ENCODE data around the gene MYZAP.

MYZAP gene

GRCh38 chr15:57647791-57648130 lies 56.1 kb downstream of the MYZAP start:
- in situ Hi-C loops (cut with MboI; ENCODE audit: low pct_unique_long_range_greater_than_20kb, low sequenced_read_pairs), result no loop called here

GRCh38 chr15:57649138-57649537 lies 57.4 kb downstream of the MYZAP start:
- no peak for DNase-seq
- in situ Hi-C loops (cut with MboI; ENCODE audit: low pct_unique_long_range_greater_than_20kb, low sequenced_read_pairs), result no loop called here

More at GRCh38 chr15:57647791-57648130, 56.1 kb downstream of the MYZAP start:
- no peak for DNase-seq

- DNase-seq, result no peak
- in situ Hi-C loops (cut with MboI; ENCODE audit: low pct_unique_long_range_greater_than_20kb, low sequenced_read_pairs), result no loop called here
These were observed 59.7 kb downstream of the MYZAP start for GRCh38 chr15:57651445-57651844.

GRCh38 chr15:57652481-57652880 lies 60.8 kb downstream of the MYZAP start:
- no peak for DNase-seq
- in situ Hi-C loops (cut with MboI; ENCODE audit: low pct_unique_long_range_greater_than_20kb, low sequenced_read_pairs), result no loop called here

- in situ Hi-C loops (cut with MboI; ENCODE audit: low pct_unique_long_range_greater_than_20kb, low sequenced_read_pairs), result no loop called here
- DNase-seq, result no peak
These were observed 62.6 kb downstream of the MYZAP start for GRCh38 chr15:57654153-57654852.

- in situ Hi-C loops (cut with MboI; ENCODE audit: low pct_unique_long_range_greater_than_20kb, low sequenced_read_pairs), result no loop called here
These were observed 63.3 kb downstream of the MYZAP start for GRCh38 chr15:57655053-57655452.

GRCh38 chr15:57655809-57656208 lies 64.1 kb downstream of the MYZAP start:
- in situ Hi-C loops (cut with MboI; ENCODE audit: low pct_unique_long_range_greater_than_20kb, low sequenced_read_pairs), result no loop called here

More at GRCh38 chr15:57655053-57655452, 63.3 kb downstream of the MYZAP start:
- no peak for DNase-seq

GRCh38 chr15:57656434-57656833 lies 64.7 kb downstream of the MYZAP start:
- in situ Hi-C loops (cut with MboI; ENCODE audit: low pct_unique_long_range_greater_than_20kb, low sequenced_read_pairs), result no loop called here
- DNase-seq, result no peak

More at GRCh38 chr15:57655809-57656208, 64.1 kb downstream of the MYZAP start:
- no peak for DNase-seq

GRCh38 chr15:57657619-57658018 lies 65.9 kb downstream of the MYZAP start:
- in situ Hi-C loops (cut with MboI; ENCODE audit: low pct_unique_long_range_greater_than_20kb, low sequenced_read_pairs), result no loop called here

GRCh38 chr15:57662091-57662744 lies 70.5 kb downstream of the MYZAP start:
- DNase-seq, result no peak
- in situ Hi-C loops (cut with MboI; ENCODE audit: low pct_unique_long_range_greater_than_20kb, low sequenced_read_pairs), result no loop called here

More at GRCh38 chr15:57657619-57658018, 65.9 kb downstream of the MYZAP start:
- DNase-seq, result no peak

- in situ Hi-C loops (cut with MboI; ENCODE audit: low pct_unique_long_range_greater_than_20kb, low sequenced_read_pairs), result no loop called here
These were observed 71.1 kb downstream of the MYZAP start for GRCh38 chr15:57662802-57663201.

GRCh38 chr15:57663262-57663661 lies 71.6 kb downstream of the MYZAP start:
- no peak for DNase-seq
- in situ Hi-C loops (cut with MboI; ENCODE audit: low pct_unique_long_range_greater_than_20kb, low sequenced_read_pairs), result no loop called here

More at GRCh38 chr15:57662802-57663201, 71.1 kb downstream of the MYZAP start:
- DNase-seq, result no peak

GRCh38 chr15:57665194-57665593 lies 73.5 kb downstream of the MYZAP start:
- no peak for DNase-seq
- in situ Hi-C loops (cut with MboI; ENCODE audit: low pct_unique_long_range_greater_than_20kb, low sequenced_read_pairs), result no loop called here

- in situ Hi-C loops (cut with MboI; ENCODE audit: low pct_unique_long_range_greater_than_20kb, low sequenced_read_pairs), result no loop called here
- no peak for DNase-seq
These were observed 74.2 kb downstream of the MYZAP start for GRCh38 chr15:57665939-57666338.

GRCh38 chr15:57667171-57667849 lies 75.6 kb downstream of the MYZAP start:
- in situ Hi-C loops (cut with MboI; ENCODE audit: low pct_unique_long_range_greater_than_20kb, low sequenced_read_pairs), result no loop called here
- no peak for DNase-seq

GRCh38 chr15:57668016-57668415 lies 76.3 kb downstream of the MYZAP start:
- no peak for DNase-seq
- in situ Hi-C loops (cut with MboI; ENCODE audit: low pct_unique_long_range_greater_than_20kb, low sequenced_read_pairs), result no loop called here

GRCh38 chr15:57671636-57672035 lies 79.9 kb downstream of the MYZAP start:
- no peak for DNase-seq
- in situ Hi-C loops (cut with MboI; ENCODE audit: low pct_unique_long_range_greater_than_20kb, low sequenced_read_pairs), result no loop called here

- no peak for DNase-seq
- in situ Hi-C loops (cut with MboI; ENCODE audit: low pct_unique_long_range_greater_than_20kb, low sequenced_read_pairs), result no loop called here
These were observed 83.9 kb downstream of the MYZAP start for GRCh38 chr15:57675481-57676181.

- DNase-seq, result no peak
- in situ Hi-C loops (cut with MboI; ENCODE audit: low pct_unique_long_range_greater_than_20kb, low sequenced_read_pairs), result no loop called here
These were observed 84.9 kb downstream of the MYZAP start for GRCh38 chr15:57676585-57676984.

- in situ Hi-C loops (cut with MboI; ENCODE audit: low pct_unique_long_range_greater_than_20kb, low sequenced_read_pairs), result no loop called here
- DNase-seq, result no peak
These were observed 85.5 kb downstream of the MYZAP start for GRCh38 chr15:57677204-57677603.
